ENCODE results near the gene MISP.

The MISP gene

GRCh38 chr19:796692-797527, 46.0 kb downstream of the MISP start, which contains the start of gene PTBP1:
Gene PTBP1, plus strand, starts transcription at chr19:797452. Its CDS starts 46 bp downstream, at chr19:797498.
- DNase-seq (ENCODE audit: low spot score) = peak; percentile 100

- peak; percentile 63 for DNase-seq (ENCODE audit: low spot score)
These were observed 46.9 kb downstream of the MISP start for GRCh38 chr19:797528-798414.

GRCh38 chr19:798415-799075, 47.6 kb downstream of the MISP start:
- DNase-seq (ENCODE audit: low spot score) = no peak

GRCh38 chr19:799076-799881, 48.4 kb downstream of the MISP start:
- DNase-seq (ENCODE audit: low spot score) = no peak

GRCh38 chr19:800360-801029, 49.6 kb downstream of the MISP start:
- no peak for DNase-seq (ENCODE audit: low spot score)

GRCh38 chr19:801030-801860, 50.3 kb downstream of the MISP start:
- no peak for DNase-seq (ENCODE audit: low spot score)

GRCh38 chr19:801861-802497, 51.1 kb downstream of the MISP start:
- no peak for DNase-seq (ENCODE audit: low spot score)

GRCh38 chr19:802498-803098, 51.7 kb downstream of the MISP start:
- DNase-seq (ENCODE audit: low spot score) = no peak

- no peak for DNase-seq (ENCODE audit: low spot score)
These were observed 52.2 kb downstream of the MISP start for GRCh38 chr19:803099-803561.

- DNase-seq (ENCODE audit: low spot score) = no peak
These were observed 52.9 kb downstream of the MISP start for GRCh38 chr19:803686-804418.

- no peak for DNase-seq (ENCODE audit: low spot score)
These were observed 53.7 kb downstream of the MISP start for GRCh38 chr19:804419-805165.

GRCh38 chr19:805166-805551, 54.2 kb downstream of the MISP start:
- no peak for DNase-seq (ENCODE audit: low spot score)

- no peak for DNase-seq (ENCODE audit: low spot score)
These were observed 55.0 kb downstream of the MISP start for GRCh38 chr19:805600-806550.

GRCh38 chr19:806815-807421, 56.0 kb downstream of the MISP start:
- DNase-seq (ENCODE audit: low spot score) = no peak

- no peak for DNase-seq (ENCODE audit: low spot score)
These were observed 56.9 kb downstream of the MISP start for GRCh38 chr19:807627-808422.

Data from cerebellar cortex (tissue), 1 donor.